Liver (tissue), 3 donors: ENCODE measurements around the gene CT47C1.

Experiments
- ATF3 ChIP-seq: IDR thresholded peaks from 2 replicates; pipeline ENCODE4 v1.6.1; 2016; ENCODE audit warnings: antibody characterized with exemption
- EGR1 ChIP-seq, 2 donors: IDR thresholded peaks; 2 replicates each; pipeline ENCODE4 v1.6.1; 2016 to 2018; ENCODE audit warnings: antibody characterized with exemption in 2 of 2, low read depth in 2 of 2
- FOXA1 ChIP-seq: IDR thresholded peaks from 2 replicates; pipeline ENCODE4 v1.6.1; 2016; ENCODE audit warnings: antibody characterized with exemption
- HNF4A ChIP-seq, 2 donors: conservative IDR thresholded peaks; 2 replicates each; pipeline ENCODE4 v1.6.1; 2016; ENCODE audit warnings: antibody characterized with exemption in 2 of 2, mild to moderate bottlenecking in 2 of 2
- HNF4G ChIP-seq: IDR thresholded peaks from 2 replicates; pipeline ENCODE4 v1.6.1; 2016; ENCODE audit warnings: antibody characterized with exemption
- JUND ChIP-seq, 2 donors: IDR thresholded peaks; 2 replicates each; pipeline ENCODE4 v1.6.1; 2016; ENCODE audit warnings: antibody characterized with exemption in 2 of 2
- RAD21 ChIP-seq, 2 donors: IDR thresholded peaks; 2 replicates each; pipeline ENCODE4 v1.6.1; 2016; ENCODE audit warnings: antibody characterized with exemption in 2 of 2, mild to moderate bottlenecking in 2 of 2
- RXRA ChIP-seq, 2 donors: IDR thresholded peaks; 2 replicates each; pipeline ENCODE4 v1.6.1; 2017 to 2018; ENCODE audit warnings: antibody characterized with exemption in 2 of 2, mild to moderate bottlenecking in 1 of 2
- SP1 ChIP-seq: IDR thresholded peaks from 2 replicates; pipeline ENCODE4 v1.6.1; 2018; ENCODE audit warnings: antibody characterized with exemption, mild to moderate bottlenecking
- TAF1 ChIP-seq: conservative IDR thresholded peaks from 2 replicates; pipeline ENCODE4 v1.6.1; 2016; ENCODE audit warnings: antibody characterized with exemption, mild to moderate bottlenecking
- YY1 ChIP-seq: IDR thresholded peaks from 2 replicates; pipeline ENCODE4 v1.6.1; 2016; ENCODE audit warnings: antibody characterized with exemption, mild to moderate bottlenecking
- TF ChIP-seq, protein P1 (sequence below): IDR thresholded peaks from 2 replicates; pipeline ENCODE4 v1.6.1; 2016; ENCODE audit warnings: antibody characterized with exemption
- TF ChIP-seq, protein P2 (sequence below): fragments of 150-350 bp; IDR thresholded peaks from 2 replicates; pipeline ENCODE4 v1.5.1; 2017; ENCODE audit warnings: improper control_type of control experiment, low read depth, low read length; ENCODE audit not compliant: missing input control
- TF ChIP-seq, protein P3 (sequence below): IDR thresholded peaks from 2 replicates; pipeline ENCODE4 v1.6.1; 2016; ENCODE audit warnings: antibody characterized with exemption, mild to moderate bottlenecking
- donor health status: healthy.
- donor health status: healthy.

GRCh38 chrX:119067023-119067739 lies 5.6 kb upstream of the CT47C1 start:
- TF ChIP-seq, protein P1, sequence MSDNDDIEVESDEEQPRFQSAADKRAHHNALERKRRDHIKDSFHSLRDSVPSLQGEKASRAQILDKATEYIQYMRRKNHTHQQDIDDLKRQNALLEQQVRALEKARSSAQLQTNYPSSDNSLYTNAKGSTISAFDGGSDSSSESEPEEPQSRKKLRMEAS: no peak
- TF ChIP-seq, protein P2, sequence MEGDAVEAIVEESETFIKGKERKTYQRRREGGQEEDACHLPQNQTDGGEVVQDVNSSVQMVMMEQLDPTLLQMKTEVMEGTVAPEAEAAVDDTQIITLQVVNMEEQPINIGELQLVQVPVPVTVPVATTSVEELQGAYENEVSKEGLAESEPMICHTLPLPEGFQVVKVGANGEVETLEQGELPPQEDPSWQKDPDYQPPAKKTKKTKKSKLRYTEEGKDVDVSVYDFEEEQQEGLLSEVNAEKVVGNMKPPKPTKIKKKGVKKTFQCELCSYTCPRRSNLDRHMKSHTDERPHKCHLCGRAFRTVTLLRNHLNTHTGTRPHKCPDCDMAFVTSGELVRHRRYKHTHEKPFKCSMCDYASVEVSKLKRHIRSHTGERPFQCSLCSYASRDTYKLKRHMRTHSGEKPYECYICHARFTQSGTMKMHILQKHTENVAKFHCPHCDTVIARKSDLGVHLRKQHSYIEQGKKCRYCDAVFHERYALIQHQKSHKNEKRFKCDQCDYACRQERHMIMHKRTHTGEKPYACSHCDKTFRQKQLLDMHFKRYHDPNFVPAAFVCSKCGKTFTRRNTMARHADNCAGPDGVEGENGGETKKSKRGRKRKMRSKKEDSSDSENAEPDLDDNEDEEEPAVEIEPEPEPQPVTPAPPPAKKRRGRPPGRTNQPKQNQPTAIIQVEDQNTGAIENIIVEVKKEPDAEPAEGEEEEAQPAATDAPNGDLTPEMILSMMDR: peak; percentile 68
- no peak for TF ChIP-seq SP1
- TF ChIP-seq, protein P3, sequence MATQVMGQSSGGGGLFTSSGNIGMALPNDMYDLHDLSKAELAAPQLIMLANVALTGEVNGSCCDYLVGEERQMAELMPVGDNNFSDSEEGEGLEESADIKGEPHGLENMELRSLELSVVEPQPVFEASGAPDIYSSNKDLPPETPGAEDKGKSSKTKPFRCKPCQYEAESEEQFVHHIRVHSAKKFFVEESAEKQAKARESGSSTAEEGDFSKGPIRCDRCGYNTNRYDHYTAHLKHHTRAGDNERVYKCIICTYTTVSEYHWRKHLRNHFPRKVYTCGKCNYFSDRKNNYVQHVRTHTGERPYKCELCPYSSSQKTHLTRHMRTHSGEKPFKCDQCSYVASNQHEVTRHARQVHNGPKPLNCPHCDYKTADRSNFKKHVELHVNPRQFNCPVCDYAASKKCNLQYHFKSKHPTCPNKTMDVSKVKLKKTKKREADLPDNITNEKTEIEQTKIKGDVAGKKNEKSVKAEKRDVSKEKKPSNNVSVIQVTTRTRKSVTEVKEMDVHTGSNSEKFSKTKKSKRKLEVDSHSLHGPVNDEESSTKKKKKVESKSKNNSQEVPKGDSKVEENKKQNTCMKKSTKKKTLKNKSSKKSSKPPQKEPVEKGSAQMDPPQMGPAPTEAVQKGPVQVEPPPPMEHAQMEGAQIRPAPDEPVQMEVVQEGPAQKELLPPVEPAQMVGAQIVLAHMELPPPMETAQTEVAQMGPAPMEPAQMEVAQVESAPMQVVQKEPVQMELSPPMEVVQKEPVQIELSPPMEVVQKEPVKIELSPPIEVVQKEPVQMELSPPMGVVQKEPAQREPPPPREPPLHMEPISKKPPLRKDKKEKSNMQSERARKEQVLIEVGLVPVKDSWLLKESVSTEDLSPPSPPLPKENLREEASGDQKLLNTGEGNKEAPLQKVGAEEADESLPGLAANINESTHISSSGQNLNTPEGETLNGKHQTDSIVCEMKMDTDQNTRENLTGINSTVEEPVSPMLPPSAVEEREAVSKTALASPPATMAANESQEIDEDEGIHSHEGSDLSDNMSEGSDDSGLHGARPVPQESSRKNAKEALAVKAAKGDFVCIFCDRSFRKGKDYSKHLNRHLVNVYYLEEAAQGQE: no peak
- no peak for TF ChIP-seq YY1
- TF ChIP-seq FOXA1: no peak
- TF ChIP-seq TAF1: no peak
- no peak for TF ChIP-seq HNF4A (conservative IDR thresholded peaks at IDR 0.05)
- no peak for TF ChIP-seq RXRA (IDR thresholded peaks at IDR 0.05)
- TF ChIP-seq JUND (IDR thresholded peaks at IDR 0.05): no peak
- no peak for TF ChIP-seq EGR1 (IDR thresholded peaks at IDR 0.05; ENCODE audit: low read depth in 2 of 2)
- TF ChIP-seq HNF4G: no peak
- TF ChIP-seq RAD21 (IDR thresholded peaks at IDR 0.05): peak; percentile 81 to 84
- TF ChIP-seq ATF3: no peak
